Hematopoietic multipotent progenitor cell (in vitro differentiated cells): ENCODE results near the gene PLAU. TPM values are rescaled to one million over a fixed set of nuclear protein-coding genes. Genes with fewer than 3 reads are reported as not detected.
A peak's percentile ranks its signal among the peaks of the same experiment; 100 is the strongest.
"Not testable (repeated sequence)": the region's sequence is repeated elsewhere in the genome, so short reads cannot be mapped to it uniquely, and the experiment has no call there.

Experiments
- DNase-seq, 3 donors: peaks; one replicate each; pipeline ENCODE4 v3.0.0-alpha.2; 2011 to 2015; ENCODE audit warnings: low read depth in 2 of 3, low spot score in 2 of 3
- total RNA-seq: library from RNA; depleted of rRNA; stranded (reverse); fragments of >200 nt; gene quantifications from one replicate; pipeline ENCODE4 v1.2.3, GENCODE V29; 2012

Gene PLAU
- total RNA-seq, 1 donor: 10.8 TPM

GRCh38 chr10:73946253-73947145 is 35.6 kb downstream of the PLAU start:
- DNase-seq: no peak

- DNase-seq: no peak
Observed at GRCh38 chr10:73948947-73949633, 38.2 kb downstream of the PLAU start.

GRCh38 chr10:73950155-73950948 is 39.4 kb downstream of the PLAU start:
- DNase-seq: no peak

- DNase-seq: no peak
Observed at GRCh38 chr10:73953665-73954064, 42.7 kb downstream of the PLAU start.

- DNase-seq: no peak
Observed at GRCh38 chr10:73954737-73955136, 43.8 kb downstream of the PLAU start.

- DNase-seq: no peak
Observed at GRCh38 chr10:73955719-73956118, 44.8 kb downstream of the PLAU start.

GRCh38 chr10:73956476-73957359 is 45.8 kb downstream of the PLAU start:
- DNase-seq: peak in 2 of 3 donors; percentile 87 to 94

GRCh38 chr10:73959484-73960243 is 48.7 kb downstream of the PLAU start:
- DNase-seq: no peak

GRCh38 chr10:73962386-73962785 is 51.5 kb downstream of the PLAU start:
- DNase-seq: no peak

- DNase-seq: not testable (repeated sequence)
Observed at GRCh38 chr10:73963533-73963932, 52.6 kb downstream of the PLAU start.

- DNase-seq: no peak
Observed at GRCh38 chr10:73964743-73965142, 53.8 kb downstream of the PLAU start.

GRCh38 chr10:73965267-73965889 is 54.4 kb downstream of the PLAU start:
- DNase-seq: not testable (repeated sequence)

- no peak for DNase-seq
Observed at GRCh38 chr10:73965890-73966768, 55.2 kb downstream of the PLAU start.

GRCh38 chr10:73967022-73967429 is 56.1 kb downstream of the PLAU start:
- no peak for DNase-seq
